ENCODE measurements around the gene SOBP. TPM values are rescaled to one million over a fixed set of nuclear protein-coding genes. Genes with fewer than 3 reads are reported as not detected.

The SOBP gene
- total and polyA plus RNA-seq, 8 donors = 0.58 to 16.9 (median 4.4) TPM

GRCh38 chr6:107569473-107569872, 79.6 kb downstream of the SOBP start:
- Histone ChIP-seq H3K4me3 (no peak overlapping the region), H3K4me1 (no peaks in the 10 kb centered on the region), H3K9me3 (no peaks in the 10 kb centered on the region), H3K27me3 (no peaks in the 10 kb centered on the region), H3K27ac (no peak overlapping the region), H3K36me3 (peaks cover 0 to 6% (median under 1%) of the 10 kb centered on the region in 4 donors)
- WGBS, 5 donors = 90 to 94% (median 94%) methylated on average over 9 of the region's 9 CpGs
- intact Hi-C loops (cut with DNase I; ENCODE audit: low total_unique reads) = no loop called here
- TF ChIP-seq CTCF (IDR thresholded peaks at IDR 0.05) (no peak), POLR2AphosphoS5 (IDR thresholded peaks at IDR 0.05) (no peak), EP300 (IDR thresholded peaks at IDR 0.05) (no peak), POLR2A (IDR thresholded peaks at IDR 0.05) (no peak)
- DNase-seq = no peak

GRCh38 chr6:107571354-107571753, 81.4 kb downstream of the SOBP start:
- Histone ChIP-seq H3K4me1 (no peaks in the 10 kb centered on the region), H3K36me3 (peaks cover 0 to 6% (median 2%) of the 10 kb centered on the region in 4 donors), H3K27me3 (no peaks in the 10 kb centered on the region), H3K27ac (no peak overlapping the region), H3K4me3 (no peak overlapping the region), H3K9me3 (no peaks in the 10 kb centered on the region)
- TF ChIP-seq POLR2A (IDR thresholded peaks at IDR 0.05) (no peak), CTCF (IDR thresholded peaks at IDR 0.05) (no peak), EP300 (IDR thresholded peaks at IDR 0.05) (no peak), POLR2AphosphoS5 (IDR thresholded peaks at IDR 0.05) (no peak)
- DNase-seq = no peak
- intact Hi-C loops (cut with DNase I; ENCODE audit: low total_unique reads) = no loop called here
- WGBS, 5 donors = 86 to 95% (median 90%) methylated on average over 9 of the region's 9 CpGs

- intact Hi-C loops (cut with DNase I; ENCODE audit: low total_unique reads) = no loop called here
- Histone ChIP-seq H3K9me3 (no peaks in the 10 kb centered on the region), H3K27me3 (no peaks in the 10 kb centered on the region), H3K27ac (no peak overlapping the region), H3K36me3 (peaks cover 0 to 6% (median 2%) of the 10 kb centered on the region in 4 donors), H3K4me3 (no peak overlapping the region), H3K4me1 (no peaks in the 10 kb centered on the region)
- 82 to 88% (median 87%) methylated on average over 6 of the region's 6 CpGs for WGBS, 5 donors
- no peak for DNase-seq
- TF ChIP-seq CTCF (IDR thresholded peaks at IDR 0.05) (no peak), EP300 (IDR thresholded peaks at IDR 0.05) (no peak)
These were observed 83.0 kb downstream of the SOBP start for GRCh38 chr6:107572886-107573285.

GRCh38 chr6:107574856-107575255, 84.9 kb downstream of the SOBP start:
- intact Hi-C loops (cut with DNase I; ENCODE audit: low total_unique reads) = no loop called here
- TF ChIP-seq POLR2AphosphoS5 (IDR thresholded peaks at IDR 0.05) (no peak), CTCF (IDR thresholded peaks at IDR 0.05) (no peak), EP300 (IDR thresholded peaks at IDR 0.05) (no peak)
- peaks cover 0 to 6% (median 2%) of the 10 kb centered on the region in 4 donors for H3K36me3 ChIP-seq
- no peaks in the 10 kb centered on the region for H3K4me1 ChIP-seq
- no peak overlapping the region for H3K27ac ChIP-seq
- H3K4me3 ChIP-seq = no peak overlapping the region
- WGBS, 5 donors = 87 to 97% (median 92%) methylated on average over 6 of the region's 6 CpGs
- no peaks in the 10 kb centered on the region for H3K9me3 ChIP-seq
- DNase-seq = no peak
- H3K27me3 ChIP-seq = no peaks in the 10 kb centered on the region
